B cell (primary cell): ENCODE results near the gene TRIM24. TPM values are rescaled to one million over a fixed set of nuclear protein-coding genes. Genes with fewer than 3 reads are reported as not detected.

Experiments used
- ATAC-seq: fragments of 200-7000 bp; cut with Tn5 transposase; one replicate; pipeline ENCODE4 v1.10.0; 2021; ENCODE audit warnings: low read depth, mild to moderate bottlenecking, moderate number of reproducible peaks, moderate library complexity
- CTCF ChIA-PET: fragments of 350-600 bp; sonication (Branson Sonifier 250); formaldehyde crosslinking; loops from one replicate; lab custom pipeline; 2021; ENCODE audit warnings: antibody characterized with exemption, inconsistent platforms; lab: Charles Lee
- POLR2A ChIA-PET: fragments of 350-600 bp; sonication (Branson Sonifier 250); formaldehyde crosslinking; loops from one replicate; lab custom pipeline; 2021; ENCODE audit warnings: antibody characterized with exemption; lab: Charles Lee
- DNase-seq: peaks from one replicate; pipeline ENCODE4 v3.0.0; 2013
- H2AFZ ChIP-seq: 2 replicates; pipeline ENCODE4 v1.6.1; 2012; ENCODE audit warnings: mild to moderate bottlenecking, low read depth, low read length; ENCODE audit not compliant: insufficient read depth, poor library complexity, severe bottlenecking
- H3K27ac ChIP-seq, 2 donors: 1 replicate in 1 of 2; 2 replicates in 1 of 2; pipeline ENCODE4 v1.5.1; 2012 to 2013; ENCODE audit warnings: low read length in 2 of 2, mild to moderate bottlenecking in 2 of 2, moderate library complexity in 1 of 2
- H3K27me3 ChIP-seq, 4 experiments: fragments of 200-600 bp in 1 of 4; sonication (generic) in 1 of 4; replicated peaks in 1 of 4; 1 replicate in 2 of 4; 2 replicates in 2 of 4; pipeline versions ENCODE4 v1.6.1 to v1.7.0; 2013 to 2016; ENCODE audit warnings: low read length in 3 of 4, mild to moderate bottlenecking in 2 of 4, mixed read lengths in 1 of 4, moderate library complexity in 1 of 4; ENCODE audit not compliant: insufficient read depth in 4 of 4, control insufficient read depth in 3 of 4; ENCODE audit errors: control extremely low read depth in 1 of 4
- H3K36me3 ChIP-seq, 2 experiments: replicated peaks in 1 of 2; 1 replicate in 1 of 2; 2 replicates in 1 of 2; pipeline versions ENCODE4 v1.6.1 to v1.7.1; 2013; ENCODE audit warnings: low read length in 1 of 2; ENCODE audit not compliant: insufficient read depth in 2 of 2, control insufficient read depth in 1 of 2; ENCODE audit errors: control extremely low read depth in 1 of 2, extremely low read depth in 1 of 2
- H3K4me1 ChIP-seq, 2 donors: fragments of 200-600 bp in 1 of 2; sonication (generic) in 1 of 2; 1 replicate in 1 of 2; 2 replicates in 1 of 2; pipeline versions ENCODE4 v1.5.1 to v1.6.1; 2013 to 2017; ENCODE audit warnings: low read length in 2 of 2; ENCODE audit not compliant: control insufficient read depth in 2 of 2, insufficient read depth in 2 of 2
- H3K4me2 ChIP-seq: replicated peaks from 2 replicates; pipeline ENCODE3; 2012; ENCODE audit warnings: mild to moderate bottlenecking, low read depth, low read length; ENCODE audit not compliant: poor library complexity, severe bottlenecking
- H3K4me3 ChIP-seq, 5 experiments: fragments of 200-600 bp in 1 of 5; sonication (generic) in 1 of 5; 1 replicate in 3 of 5; 2 replicates in 2 of 5; pipeline versions ENCODE4 v1.5.1 to v1.7.0; 2011 to 2016; ENCODE audit warnings: low read length in 4 of 5, mild to moderate bottlenecking in 4 of 5, low read depth in 2 of 5, control low read depth in 1 of 5, moderate library complexity in 1 of 5; ENCODE audit not compliant: insufficient read depth in 1 of 5; ENCODE audit errors: control extremely low read depth in 1 of 5, extremely low read depth in 1 of 5
- H3K79me2 ChIP-seq: fragments of 200-600 bp; sonication (generic); one replicate; pipeline ENCODE4 v1.6.0; 2016; ENCODE audit warnings: low read length; ENCODE audit not compliant: control insufficient read depth, insufficient read depth
- H3K9ac ChIP-seq: fragments of 200-600 bp; sonication (generic); 2 replicates; pipeline ENCODE4 v1.6.1; 2017; ENCODE audit warnings: mild to moderate bottlenecking, low read length, moderate library complexity
- H3K9me3 ChIP-seq, 3 donors: one replicate each; pipeline versions ENCODE4 v1.6.1 to v1.7.1; 2013; ENCODE audit warnings: low read length in 2 of 3; ENCODE audit not compliant: control insufficient read depth in 2 of 3, insufficient read depth in 1 of 3; ENCODE audit errors: control extremely low read depth in 1 of 3
- H4K20me1 ChIP-seq: 2 replicates; pipeline ENCODE4 v1.6.0; 2012; ENCODE audit warnings: mild to moderate bottlenecking, low read length; ENCODE audit not compliant: insufficient read depth, control insufficient read depth, poor library complexity, severe bottlenecking
- H3K27ac Mint-ChIP-seq: one replicate; pipeline ENCODE4 v1.8.0; 2021; ENCODE audit warnings: mixed read lengths
- H3K27me3 Mint-ChIP-seq: one replicate; pipeline ENCODE4 v1.8.0; 2021; ENCODE audit warnings: mixed read lengths
- H3K4me1 Mint-ChIP-seq: one replicate; pipeline ENCODE4 v1.8.0; 2021; ENCODE audit warnings: mixed read lengths
- H3K4me3 Mint-ChIP-seq: one replicate; pipeline ENCODE4 v1.8.0; 2021; ENCODE audit warnings: mixed read lengths
- H3K9me3 Mint-ChIP-seq: one replicate; pipeline ENCODE4 v1.8.0; 2022; ENCODE audit warnings: mixed read lengths; ENCODE audit not compliant: insufficient read depth
- EZH2 ChIP-seq: IDR thresholded peaks from 2 replicates; pipeline ENCODE4 v1.6.1; 2012; ENCODE audit warnings: borderline replicate concordance, low read depth, mild to moderate bottlenecking, moderate library complexity, low read length; ENCODE audit not compliant: insufficient read depth, poor library complexity, severe bottlenecking
- WGBS: methylation state at CpG from one replicate; pipeline ENCODE4 v1.1.5; 2013; ENCODE audit warnings: missing lambda C conversion rate; ENCODE audit not compliant: insufficient coverage; 5-methylcytosine and 5-hydroxymethylcytosine counted together
- intact Hi-C: fragments of 100-400 bp; cut with micrococcal nuclease; formaldehyde crosslinking; loops from one replicate; pipeline ENCODE4 v1.10.0; 2022
- polyA plus RNA-seq: library from polyadenylated mRNA; depleted of rRNA; stranded (reverse); fragments of >200 nt; gene quantifications from 2 replicates; pipeline ENCODE4 v1.2.3, GENCODE V29; 2012
- total RNA-seq, 2 donors: library from RNA; stranded (reverse); fragments of 120-200 nt in 1 of 2; gene quantifications; 1 replicate in 1 of 2; 2 replicates in 1 of 2; pipeline versions ENCODE4 v1.2.3 to v1.2.4, GENCODE V29; 2013 to 2022
- TF ChIP-seq, protein P1 (sequence below): fragments of 200-600 bp; IDR thresholded peaks from one replicate; pipeline ENCODE4 v1.8.0; 2022; ENCODE audit warnings: antibody characterized with exemption, mild to moderate bottlenecking

Gene TRIM24
- total and polyA plus RNA-seq, 2 donors (not counting 1 experiment from before 2014, with no cell fraction given): 3.7 to 18.7 TPM

DNA sequence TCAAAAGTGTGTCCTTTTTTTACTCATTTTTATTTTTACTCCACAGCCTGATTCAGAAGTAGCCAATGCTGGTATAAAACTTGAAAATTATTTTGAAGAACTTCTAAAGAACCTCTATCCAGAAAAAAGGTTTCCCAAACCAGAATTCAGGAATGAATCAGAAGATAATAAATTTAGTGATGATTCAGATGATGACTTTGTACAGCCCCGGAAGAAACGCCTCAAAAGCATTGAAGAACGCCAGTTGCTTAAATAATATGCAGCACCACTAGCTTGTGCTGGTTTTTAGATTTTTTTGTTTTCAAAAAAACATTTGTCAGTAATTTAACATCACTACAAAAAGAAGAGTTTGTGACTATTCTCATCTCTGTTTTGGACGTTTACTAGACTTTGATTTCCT lies 124.6 kb downstream of the TRIM24 start:
- H3K4me3 Mint-ChIP-seq: no peak overlapping the region
- peaks cover 10 to 23% of the 10 kb centered on the region in 2 experiments for H3K36me3 ChIP-seq
- CTCF ChIA-PET: no interaction called here

DNA sequence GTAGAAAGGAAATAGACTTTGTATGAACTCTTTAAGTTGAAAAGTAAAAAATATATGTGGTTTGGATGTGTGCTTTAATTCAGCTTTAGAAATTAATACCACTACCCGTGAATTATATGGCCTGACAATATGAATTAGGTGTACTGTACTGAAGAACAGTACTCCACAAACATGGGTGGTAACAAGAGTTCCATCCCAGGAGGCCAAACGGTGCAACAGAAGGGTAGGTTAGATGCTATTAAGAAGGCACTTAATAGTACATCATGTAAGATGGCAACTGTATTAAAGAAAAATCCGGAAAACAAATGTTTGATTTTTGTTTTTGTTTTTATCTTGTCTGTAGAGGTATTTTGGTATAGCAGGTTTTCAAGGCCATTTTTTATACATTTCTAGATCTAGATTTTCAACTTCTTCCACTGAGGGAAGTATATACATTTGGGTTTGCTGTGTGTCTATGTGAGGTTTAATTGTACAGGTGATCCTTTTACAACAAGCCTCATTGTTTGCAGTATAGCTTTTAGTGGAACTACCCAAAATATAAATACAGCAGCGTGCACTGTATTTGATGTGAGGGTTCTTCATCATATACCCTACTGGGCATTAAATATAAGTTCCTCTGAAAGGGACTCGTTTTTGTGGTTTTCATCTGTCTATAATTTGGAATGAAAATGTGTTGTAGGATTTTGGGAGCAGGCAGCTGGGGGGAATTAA lies 125.4 kb downstream of the TRIM24 start:
- no peaks in the 10 kb centered on the region for H3K4me1 Mint-ChIP-seq
- no peak overlapping the region for H3K4me2 ChIP-seq
- peaks cover 8 to 15% of the 10 kb centered on the region in 2 experiments for H3K36me3 ChIP-seq
- no peak overlapping the region for H3K27ac Mint-ChIP-seq
- intact Hi-C loops: loop anchor here (10.0 kb wide), 1 partner anchor 69 kb away; no protein-coding TSS in a partner anchor
- no peaks in the 10 kb centered on the region for H4K20me1 ChIP-seq
- no peak overlapping the region for H3K27ac ChIP-seq
- H3K9me3 Mint-ChIP-seq: no peaks in the 10 kb centered on the region
- WGBS: no CpG with 5 or more reads among the region's 5 CpGs
- H3K79me2 ChIP-seq: no peaks in the 10 kb centered on the region
- no peak overlapping the region for H2AFZ ChIP-seq
- no peaks in the 10 kb centered on the region for H3K4me1 ChIP-seq
- no peak for DNase-seq
- no peak overlapping the region for H3K4me3 Mint-ChIP-seq
- no peak for ATAC-seq
- no peak overlapping the region for H3K4me3 ChIP-seq
- no peaks in the 10 kb centered on the region for H3K27me3 ChIP-seq
- no peaks in the 10 kb centered on the region for H3K9me3 ChIP-seq
- H3K27me3 Mint-ChIP-seq: no peaks in the 10 kb centered on the region
- ChIA-PET CTCF (no interaction called here), POLR2A (no interaction called here)
- no peak for TF ChIP-seq EZH2
- TF ChIP-seq, protein P1, sequence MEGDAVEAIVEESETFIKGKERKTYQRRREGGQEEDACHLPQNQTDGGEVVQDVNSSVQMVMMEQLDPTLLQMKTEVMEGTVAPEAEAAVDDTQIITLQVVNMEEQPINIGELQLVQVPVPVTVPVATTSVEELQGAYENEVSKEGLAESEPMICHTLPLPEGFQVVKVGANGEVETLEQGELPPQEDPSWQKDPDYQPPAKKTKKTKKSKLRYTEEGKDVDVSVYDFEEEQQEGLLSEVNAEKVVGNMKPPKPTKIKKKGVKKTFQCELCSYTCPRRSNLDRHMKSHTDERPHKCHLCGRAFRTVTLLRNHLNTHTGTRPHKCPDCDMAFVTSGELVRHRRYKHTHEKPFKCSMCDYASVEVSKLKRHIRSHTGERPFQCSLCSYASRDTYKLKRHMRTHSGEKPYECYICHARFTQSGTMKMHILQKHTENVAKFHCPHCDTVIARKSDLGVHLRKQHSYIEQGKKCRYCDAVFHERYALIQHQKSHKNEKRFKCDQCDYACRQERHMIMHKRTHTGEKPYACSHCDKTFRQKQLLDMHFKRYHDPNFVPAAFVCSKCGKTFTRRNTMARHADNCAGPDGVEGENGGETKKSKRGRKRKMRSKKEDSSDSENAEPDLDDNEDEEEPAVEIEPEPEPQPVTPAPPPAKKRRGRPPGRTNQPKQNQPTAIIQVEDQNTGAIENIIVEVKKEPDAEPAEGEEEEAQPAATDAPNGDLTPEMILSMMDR: no peak
- H3K9ac ChIP-seq: no peak overlapping the region

More for the DNA sequence above, 124.6 kb downstream of the TRIM24 start:
- Histone ChIP-seq H4K20me1 (no peaks in the 10 kb centered on the region), H3K4me1 (no peaks in the 10 kb centered on the region), H2AFZ (no peak overlapping the region), H3K27me3 (no peaks in the 10 kb centered on the region), H3K4me3 (no peak overlapping the region), H3K27ac (no peak overlapping the region), H3K79me2 (no peaks in the 10 kb centered on the region), H3K4me2 (no peak overlapping the region), H3K9me3 (no peaks in the 10 kb centered on the region), H3K9ac (no peak overlapping the region)
- DNase-seq: no peak
- intact Hi-C loops: loop anchor here (10.0 kb wide), 1 partner anchor 70 kb away; no protein-coding TSS in a partner anchor
- POLR2A ChIA-PET: no interaction called here
- TF ChIP-seq EZH2: no peak
- TF ChIP-seq, protein P1: no peak
- WGBS: no CpG with 5 or more reads among the region's 4 CpGs
- no peaks in the 10 kb centered on the region for H3K4me1 Mint-ChIP-seq
- ATAC-seq: no peak
- no peaks in the 10 kb centered on the region for H3K9me3 Mint-ChIP-seq
- no peaks in the 10 kb centered on the region for H3K27me3 Mint-ChIP-seq
- H3K27ac Mint-ChIP-seq: no peak overlapping the region
